Measurements from ENCODE around the gene RMP24.

RMP24 gene

DNA sequence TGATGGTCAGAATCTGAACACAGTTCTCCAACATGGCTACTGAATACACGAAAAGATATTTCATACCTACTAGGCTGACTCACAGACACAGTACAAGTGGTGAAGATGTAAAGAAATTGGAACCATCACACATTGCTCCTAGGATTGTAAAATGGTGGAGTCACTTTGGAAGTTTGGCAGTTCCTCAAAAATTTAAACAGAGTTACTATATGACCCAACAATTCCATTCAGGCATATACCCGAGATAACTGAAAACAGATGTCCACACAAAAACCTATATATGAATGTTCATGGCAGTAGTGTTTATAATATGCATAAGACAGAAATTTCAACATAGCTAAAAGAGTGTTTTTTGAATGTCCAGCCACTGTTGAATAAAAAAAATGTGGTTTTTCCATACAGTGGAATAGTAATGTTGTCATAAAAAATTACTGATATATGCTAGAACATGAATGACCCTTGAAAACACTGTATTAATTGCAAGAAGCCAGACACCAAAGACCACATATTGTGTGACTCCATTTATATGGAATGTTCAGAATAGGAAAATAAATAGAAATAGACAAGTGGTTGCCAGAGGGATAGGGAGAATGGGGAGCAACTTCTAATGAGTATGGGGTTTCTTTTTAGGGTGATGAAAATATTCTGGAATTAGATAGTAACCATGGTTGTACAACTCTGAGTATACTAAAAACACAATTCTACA, 10.1 kb downstream of the RMP24 start:
- TF ChIP-seq CTCF (IDR thresholded peaks at IDR 0.05) = no peak
- no peaks in the 10 kb centered on the region for H3K4me1 Mint-ChIP-seq
- peaks cover 57% of the 10 kb centered on the region for H3K36me3 Mint-ChIP-seq (ENCODE audit: low read depth)
- H3K27ac Mint-ChIP-seq = no peak overlapping the region
- H3K27me3 Mint-ChIP-seq (ENCODE audit: low read depth, poor library complexity) = peaks cover 2% of the 10 kb centered on the region
- H3K4me3 Mint-ChIP-seq = no peak overlapping the region
- DNase-seq = no peak
- H3K9me3 Mint-ChIP-seq = no peaks in the 10 kb centered on the region

- Mint-ChIP-seq H3K4me3 (no peak overlapping the region), H3K36me3 (ENCODE audit: low read depth) (peaks cover 54% of the 10 kb centered on the region), H3K27me3 (ENCODE audit: low read depth, poor library complexity) (no peaks in the 10 kb centered on the region), H3K4me1 (no peaks in the 10 kb centered on the region), H3K9me3 (no peaks in the 10 kb centered on the region), H3K27ac (peak overlapping the region; percentile 36)
- TF ChIP-seq CTCF (IDR thresholded peaks at IDR 0.05) = no peak
- DNase-seq = no peak
These were observed 10.7 kb downstream of the RMP24 start for GRCh38 chr18:35983147-35983546.

DNA sequence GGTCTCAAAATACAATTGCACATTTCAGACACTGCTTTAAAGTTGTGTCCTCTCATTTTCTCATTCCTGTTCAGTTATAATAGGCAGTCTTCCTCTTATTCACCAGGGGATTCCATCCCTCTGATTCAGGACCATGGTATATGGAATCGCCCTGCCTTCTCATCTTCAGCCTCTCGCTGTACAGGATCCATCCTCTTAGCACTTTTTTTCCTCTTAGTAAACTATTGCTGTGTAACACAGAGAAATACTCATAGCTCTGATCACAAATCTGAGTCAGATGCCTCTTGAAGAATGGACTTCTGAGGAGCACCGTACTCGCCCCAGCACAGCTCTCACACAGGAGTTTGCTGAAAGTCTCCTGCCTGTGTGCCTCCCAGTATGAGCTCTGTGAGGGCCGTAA, 11.3 kb downstream of the RMP24 start:
- no peaks in the 10 kb centered on the region for H3K27me3 Mint-ChIP-seq (ENCODE audit: low read depth, poor library complexity)
- DNase-seq = no peak
- H3K36me3 Mint-ChIP-seq (ENCODE audit: low read depth) = peaks cover 54% of the 10 kb centered on the region
- H3K27ac Mint-ChIP-seq = no peak overlapping the region
- no peak overlapping the region for H3K4me3 Mint-ChIP-seq
- H3K9me3 Mint-ChIP-seq = no peaks in the 10 kb centered on the region
- TF ChIP-seq CTCF (IDR thresholded peaks at IDR 0.05) = no peak
- no peaks in the 10 kb centered on the region for H3K4me1 Mint-ChIP-seq

GRCh38 chr18:35991696-35992095, 19.2 kb downstream of the RMP24 start:
- Mint-ChIP-seq H3K27me3 (ENCODE audit: low read depth, poor library complexity) (no peaks in the 10 kb centered on the region), H3K27ac (no peak overlapping the region), H3K4me3 (no peak overlapping the region), H3K4me1 (no peaks in the 10 kb centered on the region), H3K9me3 (no peaks in the 10 kb centered on the region), H3K36me3 (ENCODE audit: low read depth) (peaks cover 23% of the 10 kb centered on the region)
- DNase-seq = no peak
- no peak for TF ChIP-seq CTCF (IDR thresholded peaks at IDR 0.05)

DNA sequence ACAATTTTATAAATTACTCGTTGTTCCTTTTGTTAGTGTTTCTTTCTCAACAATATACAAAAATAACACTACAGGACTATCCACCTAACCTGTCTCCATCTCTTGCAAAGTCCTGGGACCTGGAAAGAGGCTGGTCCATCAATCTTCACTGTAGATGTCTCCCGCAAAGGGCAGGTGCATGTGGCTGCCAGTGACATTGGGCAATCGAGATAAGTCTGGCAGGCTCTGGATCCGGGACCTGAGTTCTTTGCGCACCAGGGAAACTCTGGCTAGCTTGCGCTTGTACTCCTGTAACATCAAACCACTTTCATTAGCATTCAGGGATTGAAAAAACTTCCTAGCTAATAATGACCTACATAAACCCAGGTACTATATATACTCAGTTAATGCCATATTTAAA, 20.5 kb downstream of the RMP24 start:
- no peak for TF ChIP-seq CTCF (IDR thresholded peaks at IDR 0.05)
- no peaks in the 10 kb centered on the region for H3K27me3 Mint-ChIP-seq (ENCODE audit: low read depth, poor library complexity)
- H3K36me3 Mint-ChIP-seq (ENCODE audit: low read depth) = peaks cover 16% of the 10 kb centered on the region
- H3K27ac Mint-ChIP-seq = no peak overlapping the region
- H3K4me3 Mint-ChIP-seq = no peak overlapping the region
- H3K4me1 Mint-ChIP-seq = no peaks in the 10 kb centered on the region
- H3K9me3 Mint-ChIP-seq = no peaks in the 10 kb centered on the region
- no peak for DNase-seq

DNA sequence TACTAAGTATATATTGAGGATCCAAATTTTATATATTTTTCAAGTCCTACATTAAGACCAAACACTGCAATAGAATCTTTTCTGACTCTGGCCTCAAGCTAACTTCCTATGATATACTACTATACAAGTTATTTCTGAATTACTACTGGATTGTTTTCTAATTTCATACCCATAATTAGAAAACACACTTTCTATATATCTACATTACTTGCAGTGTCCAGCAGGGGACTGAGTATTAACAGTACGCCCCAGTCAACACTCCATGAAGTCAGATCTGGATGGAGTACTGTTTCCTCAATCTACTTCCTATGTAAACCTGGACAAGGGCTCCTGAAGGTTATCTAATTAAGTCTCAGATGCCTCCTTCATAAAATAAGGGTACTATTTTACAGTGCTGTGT, 26.5 kb downstream of the RMP24 start:
- H3K36me3 Mint-ChIP-seq (ENCODE audit: low read depth) = no peaks in the 10 kb centered on the region
- DNase-seq = no peak
- H3K9me3 Mint-ChIP-seq = no peaks in the 10 kb centered on the region

More for the DNA sequence above, 26.5 kb downstream of the RMP24 start:
- no peak overlapping the region for H3K4me3 Mint-ChIP-seq
- H3K27ac Mint-ChIP-seq = no peak overlapping the region
- H3K4me1 Mint-ChIP-seq = no peaks in the 10 kb centered on the region
- TF ChIP-seq CTCF (IDR thresholded peaks at IDR 0.05) = peak; percentile 20
- no peaks in the 10 kb centered on the region for H3K27me3 Mint-ChIP-seq (ENCODE audit: low read depth, poor library complexity)
